Stomach smooth muscle (tissue), 2 donors: ENCODE results near the gene DPH1.
"Not testable (repeated sequence)": the region's sequence is repeated elsewhere in the genome, so short reads cannot be mapped to it uniquely, and the experiment has no call there.

Experiments used
- H3K27ac ChIP-seq: one replicate; pipeline ENCODE4 v1.7.0; 2013; ENCODE audit warnings: mild to moderate bottlenecking, low read length, inconsistent platforms
- H3K27me3 ChIP-seq, 2 donors: one replicate each; pipeline ENCODE4 v1.7.0; 2013; ENCODE audit warnings: low read length in 2 of 2; ENCODE audit not compliant: insufficient read depth in 2 of 2, control insufficient read depth in 1 of 2
- H3K36me3 ChIP-seq, 2 donors: one replicate each; pipeline ENCODE4 v1.7.0; 2013; ENCODE audit warnings: low read length in 2 of 2; ENCODE audit not compliant: control insufficient read depth in 2 of 2, insufficient read depth in 2 of 2
- H3K4me1 ChIP-seq: one replicate; pipeline ENCODE4 v1.7.0; 2013; ENCODE audit warnings: low read length; ENCODE audit not compliant: control insufficient read depth, insufficient read depth
- H3K4me3 ChIP-seq, 2 donors: one replicate each; pipeline ENCODE4 v1.7.0; 2013; ENCODE audit warnings: low read length in 2 of 2
- H3K9ac ChIP-seq, 2 donors: one replicate each; pipeline ENCODE4 v1.7.0; 2013; ENCODE audit warnings: low read length in 2 of 2, mild to moderate bottlenecking in 1 of 2
- H3K9me3 ChIP-seq, 2 donors: one replicate each; pipeline ENCODE4 v1.7.0; 2013; ENCODE audit warnings: low read length in 2 of 2; ENCODE audit not compliant: control insufficient read depth in 2 of 2
- donor health status: healthy.
- donor health status: Pancreatic carcinoma.

DPH1 gene

DNA sequence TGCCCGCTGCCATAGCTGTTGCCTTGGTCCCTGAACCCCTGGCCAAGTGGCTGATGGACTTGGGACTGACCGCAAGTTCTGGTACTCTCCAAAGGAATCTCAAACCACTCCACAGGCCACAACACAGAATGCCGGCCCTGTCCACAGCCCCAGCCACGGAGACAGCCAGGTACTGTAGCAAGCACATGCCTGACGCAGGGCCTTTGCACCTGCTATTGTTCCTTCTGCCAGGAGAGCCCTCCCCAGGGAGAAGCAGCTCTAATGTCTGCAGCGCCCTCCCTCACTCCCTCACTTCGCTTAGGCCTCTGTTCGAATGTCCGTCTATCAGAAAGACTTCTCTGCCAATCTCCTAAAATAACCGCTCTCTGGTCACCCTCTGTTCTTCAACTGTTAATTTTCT is 20.2 kb upstream of the DPH1 start:
- Histone ChIP-seq H3K4me1 (peaks cover 5% of the 10 kb centered on the region), H3K27ac (no peak overlapping the region), H3K9me3 (no peaks in the 10 kb centered on the region), H3K36me3 (no peaks in the 10 kb centered on the region), H3K4me3 (no peak overlapping the region), H3K27me3 (peaks cover 0 to 4% of the 10 kb centered on the region in 2 donors), H3K9ac (no peak overlapping the region)

DNA sequence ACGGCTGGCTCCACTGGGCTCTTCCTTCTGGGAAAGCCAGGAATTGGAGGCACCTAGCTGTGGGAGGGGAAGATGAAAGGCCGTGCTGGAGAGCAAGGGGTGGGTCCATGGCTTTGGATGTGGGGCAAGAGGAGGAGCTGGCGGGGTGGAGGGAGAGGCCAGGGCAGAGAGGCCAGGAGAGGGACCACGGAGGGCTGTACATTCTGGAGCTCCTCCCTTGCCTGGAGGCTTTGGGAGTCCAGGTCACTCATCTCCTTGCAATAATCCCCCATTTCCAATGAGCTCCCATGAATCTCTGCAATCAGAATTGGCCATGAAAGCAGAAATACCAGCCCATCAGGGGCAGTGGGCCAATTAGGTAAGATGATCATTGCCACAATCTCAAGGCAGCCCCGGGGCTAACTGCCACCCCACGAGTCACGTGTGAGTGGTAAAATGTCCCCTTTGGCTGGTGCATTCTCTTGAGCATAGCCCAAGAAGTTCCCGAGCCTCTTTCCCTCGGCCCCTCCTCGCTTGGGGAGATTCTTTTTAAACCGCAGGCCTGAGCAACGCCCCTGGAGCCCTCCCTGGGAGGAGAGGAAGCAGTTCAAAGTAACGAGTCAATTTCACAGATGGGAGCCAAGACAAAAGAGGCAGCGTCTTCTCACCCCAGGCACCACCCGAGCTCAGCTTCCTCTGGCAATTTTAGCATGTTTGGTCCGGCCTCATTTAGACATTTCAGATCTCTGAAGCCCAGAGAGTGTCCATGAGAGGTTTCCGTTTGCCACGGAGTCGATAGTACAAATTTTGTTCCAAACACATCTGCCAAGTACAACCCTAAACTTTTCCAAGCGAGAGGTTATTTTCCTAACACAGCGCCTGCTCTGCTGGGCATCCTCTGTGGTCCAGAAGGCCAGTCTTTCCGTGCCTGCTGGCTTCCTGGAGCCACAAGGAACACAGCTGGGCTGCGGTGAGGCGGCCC is 18.3 kb upstream of the DPH1 start:
- Histone ChIP-seq H3K9ac (no peak overlapping the region), H3K4me3 (no peak overlapping the region), H3K27ac (no peak overlapping the region)

DNA sequence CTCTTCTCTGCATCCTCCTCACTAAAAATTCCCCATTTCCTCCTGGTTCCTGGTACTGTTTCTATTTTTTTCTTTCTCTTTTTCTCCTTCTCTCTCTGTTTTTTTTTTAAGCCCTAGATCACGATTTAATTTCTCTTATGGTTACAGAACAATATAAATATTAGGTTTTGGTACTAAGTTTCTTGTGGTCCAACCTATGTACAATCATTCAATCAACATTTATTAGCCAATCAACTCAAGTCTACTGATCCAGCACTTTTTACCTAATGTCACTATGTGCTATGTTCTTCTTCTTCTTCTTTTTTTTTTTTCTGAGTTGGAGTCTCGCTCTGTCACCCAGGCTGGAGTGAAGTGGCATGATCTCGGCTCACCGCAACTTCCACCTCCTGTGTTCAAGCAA is 17.5 kb upstream of the DPH1 start:
- H3K27ac ChIP-seq, result no peak overlapping the region
- no peaks in the 10 kb centered on the region for H3K36me3 ChIP-seq
- no peaks in the 10 kb centered on the region for H3K9me3 ChIP-seq
- no peak overlapping the region for H3K4me3 ChIP-seq
- peaks cover 5% of the 10 kb centered on the region for H3K4me1 ChIP-seq
- H3K27me3 ChIP-seq, result peaks cover 2 to 10% of the 10 kb centered on the region in 2 donors
- no peak overlapping the region for H3K9ac ChIP-seq

More for the DNA sequence above, 18.3 kb upstream of the DPH1 start:
- Histone ChIP-seq H3K36me3 (no peaks in the 10 kb centered on the region), H3K9me3 (no peaks in the 10 kb centered on the region), H3K27me3 (peaks cover 0 to 8% of the 10 kb centered on the region in 2 donors), H3K4me1 (peaks cover 5% of the 10 kb centered on the region)

DNA sequence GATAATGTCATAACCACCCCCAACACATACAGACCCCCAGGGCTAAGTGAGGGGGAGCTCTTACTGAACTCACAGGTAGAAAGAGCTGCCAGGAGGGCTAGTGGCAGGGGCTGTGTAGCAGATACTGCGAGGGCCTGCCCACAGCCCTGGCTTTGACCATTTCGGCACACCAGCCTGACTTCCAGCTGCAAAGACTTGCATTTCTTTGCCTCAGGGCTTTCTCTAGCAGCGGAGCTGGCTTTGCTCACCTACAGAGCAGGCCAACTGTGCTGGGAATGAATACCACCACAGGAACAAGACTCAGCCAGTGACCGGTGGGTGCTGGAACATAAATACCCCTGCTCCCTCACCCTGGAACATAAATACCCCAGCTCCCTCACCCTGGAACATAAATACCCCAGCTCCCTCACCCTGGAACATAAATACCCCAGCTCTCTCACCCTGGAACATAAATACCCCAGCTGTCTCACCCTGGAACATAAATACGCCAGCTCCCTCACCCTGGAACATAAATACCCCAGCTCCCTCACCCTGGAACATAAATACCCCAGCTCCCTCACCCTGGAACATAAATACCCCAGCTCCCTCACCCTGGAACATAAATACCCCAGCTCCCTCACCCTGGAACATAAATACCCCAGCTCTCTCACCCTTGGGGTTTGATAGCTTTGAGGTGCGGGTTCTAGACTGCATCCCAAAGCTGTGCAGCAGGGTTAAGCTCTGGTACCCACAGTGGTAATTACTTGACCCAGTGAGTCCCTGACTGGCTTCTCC is 16.5 kb upstream of the DPH1 start:
- not testable (repeated sequence) for H3K27ac ChIP-seq, H3K4me1 ChIP-seq, H3K9me3 ChIP-seq, H3K4me3 ChIP-seq, H3K36me3 ChIP-seq, H3K9ac ChIP-seq
- H3K27me3 ChIP-seq, result peaks cover 8 to 19% of the 10 kb centered on the region in 2 donors

DNA sequence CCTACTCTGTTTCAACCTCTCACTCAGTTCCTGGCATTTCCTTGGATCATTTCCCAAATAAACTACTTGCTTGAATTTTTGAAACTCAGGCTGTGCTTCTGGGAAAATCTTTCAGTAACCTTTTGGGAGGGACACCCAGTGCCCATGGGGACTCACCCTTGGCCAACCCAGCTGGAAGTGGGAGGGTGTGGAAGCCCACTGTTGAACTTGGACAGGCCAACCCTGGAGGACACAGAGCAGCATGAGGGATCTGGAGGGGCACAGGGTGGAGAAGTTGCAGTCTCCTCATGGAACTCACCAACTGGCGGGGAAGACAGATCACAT is 16.0 kb upstream of the DPH1 start:
- Histone ChIP-seq H3K9me3 (no peaks in the 10 kb centered on the region), H3K9ac (no peak overlapping the region), H3K27ac (no peak overlapping the region), H3K27me3 (peaks cover 11 to 20% of the 10 kb centered on the region in 2 donors), H3K4me1 (peaks cover 5% of the 10 kb centered on the region), H3K4me3 (no peak overlapping the region), H3K36me3 (no peaks in the 10 kb centered on the region)

DNA sequence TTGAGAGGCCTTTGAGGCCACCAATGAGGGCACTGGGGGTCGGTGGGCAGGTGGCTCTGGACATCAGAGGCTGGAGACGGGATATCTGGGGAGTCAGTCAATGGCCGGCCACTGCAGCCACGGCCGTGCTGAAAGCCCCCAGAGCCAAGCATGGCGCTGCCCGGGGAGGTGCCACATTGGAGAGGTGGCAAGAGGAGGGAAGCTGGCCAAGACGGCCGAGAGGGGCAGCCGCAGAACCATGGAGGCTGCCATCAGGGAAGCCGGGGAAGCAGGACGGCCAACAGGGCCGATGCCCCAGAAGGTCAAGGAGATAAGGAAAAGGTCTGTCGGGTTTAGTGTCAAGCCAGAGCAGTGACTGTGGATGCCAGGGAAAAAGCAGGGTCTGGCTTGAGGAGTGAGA is 14.6 kb upstream of the DPH1 start:
- no peak overlapping the region for H3K27ac ChIP-seq
- H3K4me3 ChIP-seq, result no peak overlapping the region
- no peak overlapping the region for H3K9ac ChIP-seq
- no peaks in the 10 kb centered on the region for H3K9me3 ChIP-seq
- no peaks in the 10 kb centered on the region for H3K36me3 ChIP-seq
- H3K27me3 ChIP-seq, result peaks cover 11 to 20% of the 10 kb centered on the region in 2 donors
- H3K4me1 ChIP-seq, result peaks cover 5% of the 10 kb centered on the region

DNA sequence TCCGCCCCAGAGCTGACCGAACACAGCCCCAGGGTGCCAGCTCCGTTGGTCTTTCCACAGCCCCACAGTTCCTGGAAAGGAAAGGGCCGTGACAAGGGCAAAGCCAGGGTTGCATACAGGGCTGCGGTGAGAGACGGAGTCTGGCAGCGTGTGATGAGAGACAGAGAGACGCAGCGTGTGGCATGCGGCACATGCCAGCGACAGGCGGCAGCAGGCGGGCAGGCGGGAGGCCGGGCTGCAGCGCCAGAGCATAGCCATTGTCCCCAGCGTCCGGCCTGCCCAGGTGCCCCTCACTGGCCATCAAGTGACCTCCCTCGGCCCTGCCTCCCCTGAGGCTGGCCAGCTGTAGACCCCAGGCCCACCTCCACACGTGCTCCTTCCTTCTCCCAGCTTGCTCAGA is 13.5 kb upstream of the DPH1 start:
- Histone ChIP-seq H3K9me3 (no peaks in the 10 kb centered on the region), H3K27me3 (peaks cover 11 to 20% of the 10 kb centered on the region in 2 donors), H3K9ac (no peak overlapping the region), H3K27ac (no peak overlapping the region), H3K36me3 (no peaks in the 10 kb centered on the region), H3K4me3 (no peak overlapping the region), H3K4me1 (peaks cover 3% of the 10 kb centered on the region)

DNA sequence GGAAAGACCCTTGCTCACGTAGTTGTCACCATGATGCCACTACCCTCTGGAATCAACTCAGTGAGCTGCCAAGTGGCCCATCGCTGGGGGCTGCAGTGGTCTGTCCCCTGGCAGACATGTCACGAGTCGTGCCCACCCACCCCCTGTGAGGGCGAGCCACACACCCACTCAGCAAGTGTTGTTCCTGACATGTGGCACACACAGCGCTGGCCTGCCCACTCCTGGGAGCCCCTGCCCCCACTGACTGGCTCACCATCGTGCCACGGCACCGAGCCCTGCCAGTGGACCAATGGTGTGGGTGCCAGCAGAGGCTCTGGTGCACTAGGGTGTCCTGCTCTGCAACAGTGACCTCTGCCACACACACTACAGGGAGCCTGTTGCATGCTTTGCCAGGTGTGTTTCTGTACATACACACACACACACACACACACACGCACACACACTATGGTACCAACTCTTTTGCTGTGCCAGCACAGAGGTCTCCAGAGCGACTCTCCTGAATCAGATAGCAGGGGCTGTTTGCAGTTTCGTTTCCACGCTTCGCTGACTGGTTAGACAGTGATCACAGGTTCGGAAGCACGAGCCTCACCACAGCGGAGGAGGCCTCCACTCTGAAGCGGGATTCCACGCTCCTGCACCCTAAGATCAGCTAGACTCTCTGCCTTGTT is 12.5 kb upstream of the DPH1 start:
- Histone ChIP-seq H3K27me3 (peaks cover 11 to 18% of the 10 kb centered on the region in 2 donors), H3K27ac (no peak overlapping the region), H3K4me1 (no peaks in the 10 kb centered on the region), H3K9me3 (no peaks in the 10 kb centered on the region), H3K4me3 (no peak overlapping the region), H3K36me3 (no peaks in the 10 kb centered on the region), H3K9ac (no peak overlapping the region)

DNA sequence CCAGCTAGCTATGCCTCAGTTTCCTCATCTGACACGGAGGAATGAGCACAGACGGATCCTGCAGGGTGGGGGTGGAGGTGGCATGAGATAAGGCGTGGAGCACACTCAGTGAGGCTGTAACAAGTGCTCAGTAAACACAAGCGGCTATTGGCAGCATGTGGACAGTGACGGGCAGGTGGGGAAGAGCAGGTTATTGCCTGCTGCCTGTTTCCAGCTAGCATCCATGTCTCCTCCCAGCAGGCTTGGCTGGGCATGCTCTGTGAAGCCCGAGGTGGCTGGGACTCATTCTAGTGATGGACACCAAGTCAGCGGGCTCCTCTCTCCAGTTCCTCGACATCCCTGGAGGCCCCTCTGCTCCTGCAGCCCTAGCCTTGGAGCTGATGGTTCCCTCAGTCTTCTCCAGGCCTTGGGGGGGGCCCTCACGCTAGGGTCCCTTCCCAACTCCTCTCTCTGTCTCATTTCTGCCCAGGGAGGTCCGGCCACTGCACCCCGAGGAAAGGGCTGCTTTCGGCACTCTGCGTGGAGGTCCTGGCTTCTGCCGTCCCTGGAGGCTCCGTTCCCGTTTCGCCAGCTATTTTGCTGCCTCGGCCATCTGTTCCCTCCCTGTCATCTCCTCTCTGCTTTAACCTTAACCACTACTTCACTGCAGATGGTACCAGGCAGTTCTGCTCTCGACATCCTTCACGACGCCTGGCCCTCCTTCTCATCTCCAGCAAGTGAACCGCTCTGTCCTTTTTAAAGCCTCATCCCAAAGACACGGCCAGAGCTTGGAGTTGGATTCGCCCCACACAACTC is 11.0 kb upstream of the DPH1 start:
- Histone ChIP-seq H3K27ac (no peak overlapping the region), H3K9me3 (no peaks in the 10 kb centered on the region), H3K9ac (no peak overlapping the region), H3K36me3 (no peaks in the 10 kb centered on the region), H3K27me3 (peaks cover 19 to 25% of the 10 kb centered on the region in 2 donors), H3K4me1 (peaks cover 8% of the 10 kb centered on the region), H3K4me3 (no peak overlapping the region)

DNA sequence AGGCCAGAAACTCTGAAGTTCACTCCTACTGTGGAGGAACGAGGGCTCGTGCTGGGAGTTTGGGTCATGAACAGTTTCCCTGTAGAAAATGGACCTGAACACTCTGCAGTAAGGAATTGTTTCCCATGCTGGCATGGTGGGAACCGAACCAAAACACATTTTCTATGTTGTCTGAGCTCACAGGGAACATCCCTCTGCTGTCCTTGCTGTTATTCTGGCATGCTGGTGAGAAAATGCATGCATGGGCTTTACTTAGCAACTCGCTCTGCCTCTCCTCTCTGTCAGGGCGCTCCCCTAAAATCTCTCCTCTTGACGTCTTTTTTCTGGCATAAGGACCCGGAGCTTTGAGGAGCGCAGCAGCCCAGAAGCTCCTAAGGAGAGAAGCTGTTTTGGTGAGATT is 10.2 kb upstream of the DPH1 start:
- Histone ChIP-seq H3K36me3 (no peaks in the 10 kb centered on the region), H3K4me3 (no peak overlapping the region), H3K27me3 (peaks cover 28% of the 10 kb centered on the region in 2 donors), H3K9me3 (no peaks in the 10 kb centered on the region), H3K9ac (no peak overlapping the region), H3K27ac (no peak overlapping the region), H3K4me1 (peaks cover 16% of the 10 kb centered on the region)
